Measurements from ENCODE around the gene ANAPC4. TPM values are rescaled to one million over a fixed set of nuclear protein-coding genes. Genes with fewer than 3 reads are reported as not detected.
A peak's percentile ranks its signal among the peaks of the same experiment; 100 is the strongest.

The ANAPC4 gene
- total and polyA plus RNA-seq, 2 of the 8 experiments (the other 6 are each of a cell fraction or from before 2014, with no cell fraction given), result 8.7 to 31.6 TPM

- Histone ChIP-seq H3K4me1 (replicated peaks in 1 of 4; ENCODE audit: control insufficient read depth in 3 of 4, insufficient read depth in 4 of 4, low read length in 3 of 4) (no peaks in the 10 kb centered on the region), H2AFZ (ENCODE audit: low read length) (no peak overlapping the region), H2AK5ac (ENCODE audit: low read depth, low read length) (no peak overlapping the region), H3K9ac (replicated peaks in 1 of 4; ENCODE audit: extremely low read depth in 1 of 4, low read depth in 3 of 4, low read length in 3 of 4) (peak overlapping the region in 1 of 4 experiments; percentile 24; a peak in 1 of 7 replicates), H3K14ac (ENCODE audit: insufficient read length) (no peak overlapping the region), H4K20me1 (replicated peaks in 1 of 2; ENCODE audit: control insufficient read depth in 1 of 2, insufficient read depth in 2 of 2, low read length in 2 of 2) (no peaks in the 10 kb centered on the region), H3K79me2 (ENCODE audit: control insufficient read depth in 1 of 2, insufficient read depth in 2 of 2, low read length in 2 of 2) (no peaks in the 10 kb centered on the region), H3K23me2 (ENCODE audit: low read depth, low read length) (no peaks in the 10 kb centered on the region), H2BK20ac (ENCODE audit: low read length) (no peak overlapping the region), H3K4me2 (ENCODE audit: insufficient read depth in 1 of 2, low read depth in 2 of 2, low read length in 2 of 2) (no peak overlapping the region), H3K4ac (replicated peaks; ENCODE audit: insufficient read length, low read depth, low read length) (no peak overlapping the region), H3K4me3 (ENCODE audit: extremely low read depth in 1 of 4, insufficient read depth in 2 of 4, low read depth in 3 of 4, low read length in 4 of 4) (no peak overlapping the region), H4K8ac (ENCODE audit: extremely low read depth, insufficient read depth, low read length) (no peak overlapping the region), H2BK15ac (ENCODE audit: low read length) (no peak overlapping the region), H3K79me1 (ENCODE audit: low read depth, low read length) (no peaks in the 10 kb centered on the region), H3K27ac (ENCODE audit: low read depth, low read length) (no peak overlapping the region), H3K18ac (ENCODE audit: extremely low read depth, low read length) (no peak overlapping the region), H3K9me3 (ENCODE audit: insufficient read depth in 2 of 2, low read depth in 1 of 2, low read length in 1 of 2) (no peaks in the 10 kb centered on the region), H2BK12ac (ENCODE audit: low read depth, low read length) (no peak overlapping the region), H4K91ac (replicated peaks; ENCODE audit: insufficient read length, low read length) (no peak overlapping the region), H2BK5ac (ENCODE audit: low read depth, low read length) (no peak overlapping the region), H3K23ac (ENCODE audit: insufficient read length) (no peak overlapping the region), H2BK120ac (replicated peaks; ENCODE audit: low read depth, low read length) (no peak overlapping the region), H3K27me3 (replicated peaks in 1 of 4; ENCODE audit: control insufficient read depth in 3 of 4, extremely low read depth in 1 of 4, insufficient read depth in 3 of 4, low read length in 3 of 4) (peaks cover 0 to 1% (median 0%) of the 10 kb centered on the region in 4 experiments; a peak in 1 of 7 replicates), H3K56ac (replicated peaks; ENCODE audit: insufficient read length, low read depth, low read length) (no peak overlapping the region), H4K5ac (ENCODE audit: insufficient read length, low read depth, low read length) (no peak overlapping the region), H3K36me3 (ENCODE audit: control insufficient read depth in 2 of 4, insufficient read depth in 4 of 4, low read length in 3 of 4) (peaks cover 0 to 10% (median 1%) of the 10 kb centered on the region in 4 experiments; a peak in 3 of 8 replicates)
- no peak for FAIRE-seq
- CTCF ChIA-PET (ENCODE audit: partially characterized antibody), result interaction anchor here (0.6 to 1.1 kb wide), 2 partner anchors 29 to 215 kb away, joined by 3 read pairs; no protein-coding TSS in a partner anchor
- TF ChIP-seq POLR2A (IDR thresholded peaks at IDR 0.05; ENCODE audit: control extremely low read depth in 1 of 2, low read depth in 2 of 2, low read length in 2 of 2) (no peak), CREB1 (IDR thresholded peaks at IDR 0.05) (no peak), TEAD4 (IDR thresholded peaks at IDR 0.05; ENCODE audit: low read depth, low read length) (no peak), SUZ12 (IDR thresholded peaks at IDR 0.05; ENCODE audit: low read length) (no peak), SIRT6 (IDR thresholded peaks at IDR 0.05; ENCODE audit: low read length) (no peak), PHF8 (conservative IDR thresholded peaks at IDR 0.05; ENCODE audit: low read depth, low read length) (no peak), KDM4A (IDR thresholded peaks at IDR 0.05; ENCODE audit: low read depth, low read length, severe bottlenecking) (no peak), NANOG (IDR thresholded peaks at IDR 0.05; ENCODE audit: insufficient read depth, low read depth, low read length, poor library complexity, severe bottlenecking) (no peak), CBX8 (IDR thresholded peaks at IDR 0.05; ENCODE audit: borderline replicate concordance, low read depth, low read length) (no peak)
- POLR2A ChIA-PET (ENCODE audit: partially characterized antibody), result interaction anchor here (0.9 to 2.0 kb wide), 2 partner anchors 10 to 445 kb away, joined by 3 to 6 read pairs; no protein-coding TSS in a partner anchor
- WGBS, 2 experiments (ENCODE audit: extremely low coverage in 1 of 2, insufficient coverage in 1 of 2, insufficient read length in 1 of 2, insufficient replicate concordance in 2 of 2, low coverage in 1 of 2, low lambda C conversion rate in 2 of 2, missing lambda C conversion rate in 1 of 2), result 89% methylated on average over 1 of the region's 1 CpG; no CpG with 5 or more reads in 1 of the 2 experiments
- DNase-seq (ENCODE audit: low read depth in 1 of 2, low spot score in 2 of 2), result no peak
Observed at GRCh38 chr4:25423548-25423947, 46.5 kb downstream of the ANAPC4 start.

Data from H1 (cell line).